ENCODE results near the gene TBC1D21.

The TBC1D21 gene

DNA sequence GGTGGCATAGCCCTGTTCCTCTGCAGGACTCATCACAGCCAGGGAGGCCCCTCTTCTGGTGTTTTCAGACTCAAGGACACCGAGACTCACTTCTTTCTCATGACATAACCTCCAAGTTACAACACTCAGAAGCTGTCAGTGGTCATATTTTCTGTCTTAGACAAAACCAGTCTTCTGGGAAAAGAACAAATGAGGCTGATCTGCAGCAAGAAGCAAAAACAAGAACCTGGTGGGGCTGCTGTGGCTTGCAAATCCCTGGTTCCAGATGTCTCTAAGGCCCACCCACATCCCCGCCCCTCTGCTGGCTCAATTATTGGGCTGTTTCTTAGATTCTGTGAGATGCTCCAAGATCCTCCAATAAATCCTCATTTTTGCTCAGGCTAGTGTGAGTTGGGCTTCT is 36.3 kb downstream of the TBC1D21 start:
- no peak for DNase-seq

DNA sequence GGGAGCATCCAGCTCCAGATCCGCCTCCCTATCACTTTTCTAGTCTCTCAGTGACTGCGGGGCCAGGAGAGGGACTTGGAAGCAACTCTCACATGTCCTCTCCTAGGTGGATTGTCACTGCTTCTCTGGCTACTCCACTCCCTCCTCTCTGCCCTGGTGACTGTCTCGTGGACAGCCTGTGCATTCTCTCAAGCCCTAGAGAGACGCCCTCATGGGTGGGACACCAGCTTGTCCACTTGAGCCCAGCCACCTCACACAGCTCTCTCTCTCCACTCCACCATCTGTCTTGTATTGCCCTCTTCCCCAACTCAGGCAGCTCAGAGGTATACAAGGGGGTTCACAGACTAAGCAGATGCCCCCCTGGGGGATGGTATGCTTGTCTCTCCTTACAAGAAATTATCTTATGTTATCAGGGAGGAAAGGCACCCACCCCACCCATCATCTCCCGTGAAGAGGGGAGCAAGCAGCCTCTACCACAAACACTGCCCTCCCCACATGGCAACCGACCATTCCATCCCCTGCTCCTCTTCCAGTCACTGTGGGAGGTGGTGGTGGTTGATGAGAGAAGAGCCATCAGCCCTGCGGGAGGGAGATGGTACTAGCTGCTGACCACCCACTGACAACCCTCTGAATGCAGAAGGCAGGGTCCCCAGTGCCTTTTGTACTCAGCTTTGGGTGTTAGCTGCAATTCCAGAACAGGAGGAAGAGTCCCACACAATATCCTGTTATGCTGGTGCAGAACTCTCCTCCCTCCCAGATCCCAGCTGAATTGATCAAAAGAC is 37.3 kb downstream of the TBC1D21 start:
- no peak for DNase-seq

DNA sequence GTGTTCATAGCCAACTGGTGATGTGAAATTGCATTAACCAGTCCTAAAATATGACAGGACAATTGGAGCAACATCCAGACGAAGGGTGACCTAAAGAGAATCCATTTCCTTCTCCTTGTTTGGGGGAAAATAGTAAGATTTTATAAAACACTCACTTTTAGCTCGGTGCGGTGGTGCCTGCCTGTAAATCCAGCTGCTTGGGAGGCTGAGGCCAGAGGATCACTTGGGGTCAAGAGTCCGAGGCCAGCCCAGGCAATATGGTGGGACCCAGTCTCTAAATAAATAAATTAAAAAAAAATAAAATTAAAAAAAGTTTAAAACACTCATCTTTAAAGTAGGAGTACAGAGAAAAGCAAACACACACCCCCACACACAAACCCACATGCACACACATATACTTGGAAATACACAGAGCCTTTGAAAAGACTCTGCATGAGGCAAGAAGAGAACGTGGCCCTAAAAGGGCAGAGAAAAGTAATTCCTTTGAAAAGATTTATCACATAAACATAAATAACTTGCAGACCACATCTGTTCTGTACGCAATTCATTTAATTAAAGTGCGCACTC is 38.7 kb downstream of the TBC1D21 start:
- no peak for DNase-seq

DNA sequence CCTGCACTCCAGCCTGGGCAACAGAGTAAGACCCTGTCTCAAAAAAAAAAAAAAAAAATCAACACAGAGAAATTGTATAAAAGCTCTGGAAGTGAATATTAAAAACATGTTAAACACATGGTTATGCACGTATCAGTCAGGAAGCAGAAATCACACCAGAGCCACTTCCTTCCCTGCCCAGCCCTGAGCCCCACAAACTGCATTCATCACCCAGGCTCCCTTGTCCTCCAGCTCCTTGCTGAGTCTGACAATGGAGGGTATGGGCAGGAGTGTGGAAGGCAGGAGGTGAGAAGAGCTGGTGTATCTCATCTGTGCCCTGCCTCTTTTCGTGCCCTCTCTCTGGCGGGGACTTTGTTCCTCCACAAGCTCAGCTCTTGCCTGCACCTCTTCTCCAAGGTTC is 40.8 kb downstream of the TBC1D21 start:
- no peak for DNase-seq

DNA sequence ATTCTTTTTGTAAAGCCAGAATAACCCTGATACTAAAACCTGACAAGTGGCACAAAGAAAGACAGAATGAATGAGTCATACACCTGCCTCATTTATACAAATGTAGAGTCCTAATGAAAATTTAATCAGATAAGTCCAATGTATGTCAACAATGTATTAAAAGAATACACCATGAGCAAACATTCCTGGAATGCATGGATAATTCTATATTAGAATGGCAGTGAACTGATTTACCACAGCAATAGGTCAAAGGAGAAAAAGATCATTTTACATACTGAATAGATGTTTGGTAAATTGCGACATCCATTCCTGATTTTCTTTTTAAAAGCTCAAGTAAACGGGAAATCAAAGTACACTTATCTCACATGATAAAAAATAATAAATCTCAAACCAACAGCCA is 41.7 kb downstream of the TBC1D21 start:
- peak in 1 of 2 experiments; percentile 13 for DNase-seq

DNA sequence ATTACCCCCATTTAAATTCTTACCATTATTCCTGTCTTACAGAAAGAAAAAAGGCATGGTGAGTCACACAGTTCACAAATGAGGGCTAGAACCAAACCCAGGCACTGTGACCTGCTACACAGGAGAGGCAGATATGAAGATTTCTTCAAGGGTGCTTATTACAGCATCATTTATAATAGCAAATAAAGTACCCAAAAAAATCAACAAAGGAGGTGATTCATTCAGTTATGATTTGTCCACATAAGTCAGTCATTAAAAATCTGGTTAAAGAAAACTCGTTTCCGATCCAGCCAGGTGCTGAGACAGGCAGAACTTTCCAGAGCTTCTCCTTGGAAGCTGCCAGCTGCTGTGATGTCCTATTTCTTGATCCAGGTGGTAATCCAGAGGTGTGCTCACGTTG is 45.4 kb downstream of the TBC1D21 start:
- DNase-seq = no peak

DNA sequence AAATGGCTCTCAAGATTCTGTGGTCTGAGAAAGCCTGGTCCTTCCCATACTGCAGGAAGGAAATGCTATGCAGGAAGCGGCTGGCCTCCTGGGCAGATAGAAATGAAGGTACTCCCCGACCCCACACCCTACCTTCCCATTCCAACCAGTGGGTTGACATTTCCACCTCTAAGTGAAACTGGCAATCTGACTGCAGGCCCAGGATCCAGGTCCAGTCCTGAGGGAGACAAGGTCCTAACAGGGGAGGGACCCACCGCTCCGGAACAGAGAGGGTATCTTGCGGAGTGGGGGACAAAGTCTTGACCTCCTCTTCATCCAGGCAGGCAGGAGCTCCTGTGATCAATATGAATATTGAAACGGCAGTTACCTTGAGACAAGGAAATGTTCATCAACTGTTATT is 46.3 kb downstream of the TBC1D21 start:
- no peak for DNase-seq

DNA sequence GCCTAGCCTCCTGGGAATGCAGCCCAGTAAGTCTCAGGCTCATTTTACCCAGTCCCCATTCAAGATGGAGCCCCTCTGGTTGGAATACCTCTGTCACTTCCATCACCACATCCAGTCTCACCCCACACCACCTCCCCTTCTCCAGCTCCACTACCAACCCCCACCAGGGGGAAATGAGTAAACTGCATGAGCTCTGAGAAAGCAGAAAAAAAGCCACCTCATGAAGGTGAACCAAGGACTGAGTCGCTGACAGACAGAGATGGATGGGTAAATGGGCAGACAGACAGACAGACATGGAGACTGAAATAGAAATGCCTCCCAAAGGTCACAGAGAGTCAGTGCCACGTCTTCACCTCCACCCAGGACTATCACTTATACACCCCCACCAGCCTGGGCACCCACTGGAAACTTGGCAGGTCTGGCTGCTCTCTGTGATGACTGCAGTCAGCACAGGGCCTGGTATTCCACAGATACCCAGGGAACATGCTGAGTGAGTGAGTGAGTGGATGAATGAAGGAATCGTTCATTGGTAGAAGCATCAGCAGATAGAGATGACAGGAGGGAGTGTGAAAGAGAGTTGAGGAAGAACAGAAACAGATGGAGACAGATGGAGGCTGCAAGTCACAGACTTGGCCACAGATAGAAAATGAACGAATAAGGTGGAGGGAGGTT is 48.0 kb downstream of the TBC1D21 start:
- no peak for DNase-seq

DNA sequence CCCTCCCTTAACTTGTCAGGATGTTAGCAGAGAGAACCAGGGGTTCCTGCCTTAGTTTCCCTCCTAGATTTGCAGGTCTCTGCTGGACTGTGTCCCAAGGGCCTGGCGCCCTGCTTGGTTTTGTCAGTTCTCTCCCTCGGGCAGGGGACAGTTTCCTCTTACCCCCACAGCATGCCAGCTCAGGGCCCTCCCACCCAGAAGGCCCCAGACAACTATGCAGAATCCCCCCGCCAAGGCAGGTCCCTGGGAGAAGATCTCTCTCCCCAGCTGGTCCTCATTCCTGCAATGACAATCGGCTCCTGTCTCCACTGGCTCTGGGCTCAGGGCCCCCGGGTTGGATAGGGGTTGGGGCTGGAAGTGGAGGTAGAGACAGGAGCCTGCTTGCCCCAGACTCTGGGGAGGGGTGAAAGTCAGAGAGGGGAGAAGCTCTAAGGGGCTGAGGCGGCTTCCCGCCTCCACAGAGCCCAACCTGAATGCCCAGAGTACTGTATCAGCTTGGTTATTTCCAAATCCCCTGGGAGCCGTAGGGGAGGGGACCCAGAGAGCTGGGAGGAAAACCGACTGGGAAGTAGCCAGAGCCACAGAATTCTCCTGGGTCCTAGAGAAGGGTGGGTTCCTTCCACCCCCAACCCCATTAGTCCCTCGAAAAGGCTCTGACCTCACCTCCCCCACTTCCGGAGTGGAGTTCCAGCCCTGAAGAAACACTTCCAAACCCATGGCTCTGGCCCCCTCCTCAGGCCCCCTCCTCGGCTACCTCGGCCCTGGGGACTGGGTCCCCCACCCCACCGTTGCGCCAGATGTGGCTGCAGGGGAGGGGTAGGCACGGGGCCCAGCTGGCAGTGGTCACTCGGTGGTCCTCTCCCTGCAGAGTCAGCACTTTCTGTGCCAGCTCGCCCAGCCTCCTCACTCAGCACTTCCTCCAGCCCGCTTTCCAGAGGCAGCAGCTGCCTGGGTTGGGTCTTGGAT is 49.1 kb downstream of the TBC1D21 start:
- DNase-seq = peak; percentile 88 to 95

DNA sequence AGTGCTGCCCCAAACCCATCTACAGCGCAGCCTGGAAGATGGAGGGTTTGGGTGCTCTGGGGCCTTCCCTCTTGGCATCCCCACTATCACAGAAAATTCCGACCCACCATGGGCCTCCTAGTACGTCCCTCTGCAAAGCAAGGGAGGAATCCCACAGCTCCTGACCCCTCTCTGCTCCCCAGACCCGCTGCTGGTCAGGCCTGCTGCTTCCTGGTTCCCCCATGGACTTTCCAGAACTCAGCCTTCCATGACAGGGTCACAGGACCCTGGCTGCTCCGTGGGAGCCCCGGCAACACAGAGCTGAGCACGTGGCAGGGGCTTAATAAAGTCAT is 49.8 kb downstream of the TBC1D21 start:
- DNase-seq = no peak

DNA sequence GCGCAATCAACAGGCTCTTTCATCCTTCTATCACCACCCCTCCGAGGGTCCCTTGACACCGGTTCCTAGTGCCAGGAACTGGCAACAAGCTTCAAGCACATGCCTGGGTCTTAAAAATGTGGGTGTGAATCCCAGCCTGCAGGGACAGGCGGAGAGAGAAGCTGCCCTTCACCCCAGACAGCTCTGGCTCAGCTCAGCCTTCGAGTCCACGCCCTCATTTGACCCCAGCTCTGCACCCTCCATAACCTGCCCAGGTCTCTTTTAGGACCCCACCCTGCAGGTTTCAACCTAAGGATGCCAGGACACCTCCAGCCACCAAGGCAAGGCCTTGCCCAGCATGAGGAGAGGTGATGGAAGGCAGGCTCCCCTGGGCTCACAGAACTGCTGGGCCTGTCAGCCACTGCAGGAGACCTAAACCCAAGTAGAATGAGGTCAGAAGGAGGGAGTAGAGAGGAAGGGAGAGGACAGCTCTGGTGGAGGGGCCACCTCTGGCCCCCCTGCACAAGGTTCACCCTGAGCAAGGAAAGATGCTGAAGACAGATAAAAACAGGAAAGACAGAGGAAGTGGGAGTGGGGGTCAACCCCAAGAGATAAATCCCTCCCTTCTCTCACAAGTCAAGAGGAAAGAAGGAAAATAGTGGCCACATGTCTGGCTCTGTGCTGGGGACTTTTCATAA is 50.3 kb downstream of the TBC1D21 start:
- no peak for DNase-seq

DNA sequence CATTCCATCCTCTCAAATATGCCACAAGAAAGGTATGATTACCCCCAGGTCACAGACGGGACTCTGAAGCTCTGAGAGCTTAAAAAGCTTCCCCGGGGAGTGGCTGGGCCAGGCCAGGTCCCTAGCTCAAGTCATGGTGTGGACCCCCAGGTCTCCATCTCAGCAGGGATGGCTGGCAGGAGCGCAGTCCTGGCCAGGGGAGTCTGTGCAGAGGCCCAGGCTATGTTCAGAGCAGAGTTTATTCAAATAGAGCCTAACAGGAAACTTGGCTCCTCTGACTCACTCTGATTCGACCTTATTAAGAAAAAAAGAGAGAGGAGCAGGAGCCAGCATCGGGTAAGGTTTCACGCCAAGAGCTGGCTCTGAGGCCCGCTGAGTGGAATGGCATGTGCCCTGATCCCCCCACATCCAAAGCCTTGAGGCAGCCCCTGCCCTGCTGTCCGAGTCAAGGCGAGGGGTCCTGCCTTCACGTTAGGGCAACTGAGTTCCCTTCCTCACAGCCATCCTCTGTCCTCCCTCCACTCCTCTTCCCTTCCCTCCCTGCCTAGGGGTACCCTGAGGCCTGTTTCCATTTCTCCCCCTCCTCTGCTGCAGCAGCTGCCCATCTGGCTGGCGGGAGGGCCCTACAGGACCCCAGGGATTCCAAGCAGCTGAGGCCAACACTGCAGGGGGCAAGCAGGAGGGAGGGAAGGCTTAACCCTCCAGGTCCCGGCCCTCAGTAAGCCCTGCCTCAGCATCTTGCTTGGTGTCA is 51.0 kb downstream of the TBC1D21 start:
- DNase-seq = no peak

DNA sequence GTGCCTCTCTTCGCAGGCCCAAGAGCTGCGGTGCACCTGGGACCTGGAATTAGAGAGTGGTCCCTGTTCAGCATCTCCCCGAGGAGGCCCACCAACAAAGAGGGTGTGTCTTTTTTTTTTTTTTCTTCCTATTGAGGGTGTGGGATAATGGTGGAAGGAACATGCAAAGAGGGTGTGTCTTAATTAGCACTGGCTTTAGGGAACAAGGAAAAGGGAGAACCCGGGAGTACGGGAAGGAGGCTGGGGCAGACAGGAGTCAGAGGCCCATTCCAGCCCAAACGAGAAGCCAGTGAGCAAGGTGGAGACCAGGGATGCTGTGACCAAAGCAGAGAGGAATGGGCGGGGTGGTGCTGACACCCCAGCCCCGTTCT is 52.5 kb downstream of the TBC1D21 start:
- DNase-seq = no peak

DNA sequence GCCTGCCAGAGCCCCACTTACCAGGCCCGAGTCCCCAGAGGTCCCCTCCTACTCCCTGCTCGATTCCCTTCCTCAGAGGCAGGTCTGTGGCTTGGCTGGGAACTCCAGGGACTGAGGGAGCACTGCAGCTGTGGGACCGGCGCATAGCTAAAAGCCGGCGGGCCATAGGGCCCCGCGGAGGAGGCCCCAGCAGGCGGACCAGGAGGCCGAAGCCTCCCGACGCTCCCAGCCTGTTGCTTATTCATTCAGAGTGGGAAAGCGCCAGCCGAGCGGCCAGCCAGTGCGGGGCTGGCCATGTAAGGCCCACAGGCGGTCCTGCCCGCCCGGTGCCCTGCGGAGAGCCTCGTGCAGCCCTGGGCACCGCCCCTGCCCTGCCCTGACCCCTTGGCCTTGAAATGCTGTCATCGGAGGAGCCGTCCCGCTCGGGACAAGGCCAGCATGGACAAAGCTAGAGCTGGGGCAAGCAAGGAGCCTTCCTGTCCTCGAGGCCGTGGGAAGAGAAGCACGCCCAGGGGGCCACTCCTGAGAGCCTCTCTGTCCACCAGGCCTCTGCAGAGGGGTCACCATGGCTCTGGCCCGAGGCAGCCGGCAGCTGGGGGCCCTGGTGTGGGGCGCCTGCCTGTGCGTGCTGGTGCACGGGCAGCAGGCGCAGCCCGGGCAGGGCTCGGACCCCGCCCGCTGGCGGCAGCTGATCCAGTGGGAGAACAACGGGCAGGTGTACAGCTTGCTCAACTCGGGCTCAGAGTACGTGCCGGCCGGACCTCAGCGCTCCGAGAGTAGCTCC is 53.0 kb downstream of the TBC1D21 start, which contains the start of gene LOXL1:
Gene LOXL1 (plus strand): TSS at position 244 of the 784 bp plus-strand sequence. CDS start 322 bp downstream, at position 566.
- DNase-seq = peak; percentile 37 to 87

DNA sequence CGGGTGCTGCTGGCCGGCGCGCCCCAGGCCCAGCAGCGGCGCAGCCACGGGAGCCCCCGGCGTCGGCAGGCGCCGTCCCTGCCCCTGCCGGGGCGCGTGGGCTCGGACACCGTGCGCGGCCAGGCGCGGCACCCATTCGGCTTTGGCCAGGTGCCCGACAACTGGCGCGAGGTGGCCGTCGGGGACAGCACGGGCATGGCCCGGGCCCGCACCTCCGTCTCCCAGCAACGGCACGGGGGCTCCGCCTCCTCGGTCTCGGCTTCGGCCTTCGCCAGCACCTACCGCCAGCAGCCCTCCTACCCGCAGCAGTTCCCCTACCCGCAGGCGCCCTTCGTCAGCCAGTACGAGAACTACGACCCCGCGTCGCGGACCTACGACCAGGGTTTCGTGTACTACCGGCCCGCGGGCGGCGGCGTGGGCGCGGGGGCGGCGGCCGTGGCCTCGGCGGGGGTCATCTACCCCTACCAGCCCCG is 53.7 kb downstream of the TBC1D21 start:
- DNase-seq = peak in 1 of 2 experiments; percentile 70

DNA sequence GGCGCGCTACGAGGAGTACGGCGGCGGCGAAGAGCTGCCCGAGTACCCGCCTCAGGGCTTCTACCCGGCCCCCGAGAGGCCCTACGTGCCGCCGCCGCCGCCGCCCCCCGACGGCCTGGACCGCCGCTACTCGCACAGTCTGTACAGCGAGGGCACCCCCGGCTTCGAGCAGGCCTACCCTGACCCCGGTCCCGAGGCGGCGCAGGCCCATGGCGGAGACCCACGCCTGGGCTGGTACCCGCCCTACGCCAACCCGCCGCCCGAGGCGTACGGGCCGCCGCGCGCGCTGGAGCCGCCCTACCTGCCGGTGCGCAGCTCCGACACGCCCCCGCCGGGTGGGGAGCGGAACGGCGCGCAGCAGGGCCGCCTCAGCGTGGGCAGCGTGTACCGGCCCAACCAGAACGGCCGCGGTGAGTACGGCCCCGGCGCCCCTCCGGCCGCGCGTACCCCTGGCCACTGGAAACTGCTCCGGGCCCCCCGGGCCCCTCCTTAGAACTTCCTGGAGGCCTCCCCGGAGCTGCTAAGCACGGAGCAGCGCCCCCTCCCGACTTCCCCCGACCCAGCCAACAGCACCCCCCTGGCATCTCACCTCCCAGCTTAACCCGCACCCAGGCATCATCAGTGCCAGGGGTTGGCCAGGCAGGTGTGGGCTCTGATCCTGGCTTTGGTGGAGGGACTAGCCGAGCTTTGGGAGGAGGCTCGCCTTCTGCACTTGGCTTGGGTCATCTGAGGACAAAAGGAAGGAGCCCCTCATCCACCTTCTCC is 54.3 kb downstream of the TBC1D21 start:
- DNase-seq = peak; percentile 39 to 82

DNA sequence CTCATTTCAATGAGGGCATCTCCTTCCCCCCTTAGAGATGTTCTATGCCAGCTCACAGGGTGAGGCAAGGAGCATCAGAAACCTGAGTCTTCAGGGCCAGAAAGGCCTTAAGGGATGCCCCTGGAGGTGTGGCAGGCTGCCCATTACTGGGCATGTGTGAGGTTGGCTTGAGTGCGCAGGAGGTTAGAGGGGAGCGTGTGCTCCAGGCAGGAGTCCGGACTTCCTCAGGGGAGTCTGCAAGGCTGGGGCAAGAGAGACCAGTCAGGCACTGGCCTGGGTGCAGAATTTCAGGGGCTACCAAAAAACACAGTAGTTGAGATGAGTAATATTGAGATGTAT is 54.8 kb downstream of the TBC1D21 start:
- no peak for DNase-seq

DNA sequence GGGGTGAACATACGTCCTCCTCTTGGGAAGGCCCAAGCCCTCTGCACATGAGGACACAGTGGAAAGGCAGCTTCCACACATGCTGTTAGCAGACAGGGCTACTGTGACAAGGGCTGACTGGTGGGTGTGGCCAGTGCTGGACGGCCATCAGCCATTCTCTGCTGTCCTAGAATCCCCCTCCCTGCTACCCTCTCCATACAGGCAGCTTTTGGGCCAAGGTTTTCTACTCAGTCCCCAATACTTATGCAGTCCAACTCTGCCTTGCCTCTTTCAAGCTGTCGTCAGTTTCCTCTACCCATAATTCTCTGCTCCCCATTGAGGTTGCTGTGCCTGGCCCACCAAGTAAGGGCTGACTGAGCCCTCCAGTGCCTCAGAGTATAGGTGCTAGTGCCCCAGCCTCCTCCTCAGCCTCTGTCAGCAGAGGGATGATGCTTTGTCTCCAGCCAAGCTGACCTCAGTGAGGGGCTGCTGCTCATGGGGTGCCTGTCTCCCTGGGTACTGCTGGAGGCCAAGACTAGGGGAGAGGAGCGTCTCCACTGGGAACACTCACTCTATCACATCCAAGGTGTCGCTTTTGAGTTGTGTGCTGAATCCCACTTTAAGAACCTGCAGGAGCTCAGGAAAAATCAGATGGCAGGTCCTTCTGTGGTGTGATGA is 55.7 kb downstream of the TBC1D21 start:
- no peak for DNase-seq

DNA sequence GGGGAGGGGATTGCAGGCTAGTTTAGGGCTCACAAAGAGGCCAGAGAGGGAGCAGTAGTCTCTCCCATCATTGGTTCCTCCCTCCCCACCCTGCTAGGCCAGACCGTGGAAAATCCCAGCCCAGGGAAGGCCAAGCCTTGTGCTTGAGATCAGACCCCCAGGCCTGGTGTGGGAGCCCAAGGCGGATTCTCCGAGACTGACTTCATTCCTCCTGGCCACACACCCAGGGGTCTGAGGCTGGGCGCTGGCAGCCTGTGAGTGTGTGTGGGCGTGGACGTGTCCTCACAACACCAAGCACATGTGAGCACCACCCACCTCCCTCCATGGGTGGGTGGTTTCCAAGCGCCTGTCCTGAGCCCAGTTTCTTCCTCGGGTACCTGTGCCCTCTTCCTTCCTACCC is 57.0 kb downstream of the TBC1D21 start:
- no peak for DNase-seq

Measured in NCI-H526 (cell line).